Astrocyte (in vitro differentiated cells and primary cell): ENCODE data around the gene INTS6.

Experiments used
- CTCF ChIP-seq: IDR thresholded peaks from 2 replicates; pipeline ENCODE4 v1.5.1; 2011; ENCODE audit warnings: low read depth, mild to moderate bottlenecking, inconsistent platforms, low read length, moderate library complexity; ENCODE audit not compliant: insufficient read depth
- EZH2 ChIP-seq: IDR thresholded peaks from 2 replicates; pipeline ENCODE4 v1.6.1; 2012; ENCODE audit warnings: mild to moderate bottlenecking, low read length, inconsistent platforms; ENCODE audit not compliant: insufficient read depth

GRCh38 chr13:51331354-51331861, 121.4 kb downstream of the INTS6 start:
- no peak for TF ChIP-seq EZH2
- no peak for TF ChIP-seq CTCF
